HCT116 (cell line): ENCODE results near the gene TGDS.

Source experiments
- CEBPB ChIP-seq: IDR thresholded peaks from 2 replicates; pipeline ENCODE4 v1.6.1; 2012; ENCODE audit warnings: low read depth
- CTCF ChIP-seq, 3 experiments: fragments of 200-600 bp in 1 of 3; sonication (generic) in 1 of 3; IDR thresholded peaks in 2 of 3; conservative IDR thresholded peaks in 1 of 3; 2 replicates each; pipeline ENCODE4 v1.5.1; 2012 to 2017; ENCODE audit warnings: low read depth in 2 of 3, low read length in 2 of 3, antibody characterized with exemption in 1 of 3, borderline replicate concordance in 1 of 3, control low read depth in 1 of 3, mild to moderate bottlenecking in 1 of 3, mixed read lengths in 1 of 3, mixed run types in 1 of 3, moderate library complexity in 1 of 3; ENCODE audit not compliant: insufficient read depth in 1 of 3
- EGR1 ChIP-seq: IDR thresholded peaks from 2 replicates; pipeline ENCODE4 v1.6.1; 2012; ENCODE audit warnings: low read depth
- ELF1 ChIP-seq: IDR thresholded peaks from 2 replicates; pipeline ENCODE4 v1.6.1; 2012; ENCODE audit warnings: low read depth, borderline replicate concordance
- EZH2 ChIP-seq: fragments of 200-600 bp; sonication (generic); IDR thresholded peaks from 2 replicates; pipeline ENCODE4 v1.6.1; 2017; ENCODE audit warnings: antibody characterized with exemption, mixed run types
- EZH2phosphoT487 ChIP-seq: fragments of 200-600 bp; IDR thresholded peaks from 2 replicates; pipeline ENCODE4 v1.6.1; 2018; ENCODE audit warnings: antibody characterized with exemption, borderline replicate concordance
- MAX ChIP-seq: IDR thresholded peaks from 2 replicates; pipeline ENCODE4 v1.6.1; 2012
- POLR2A ChIP-seq: IDR thresholded peaks from 2 replicates; pipeline ENCODE4 v1.7.0; 2011; ENCODE audit warnings: borderline replicate concordance; ENCODE audit not compliant: insufficient read depth, insufficient read length; ENCODE audit errors: extremely low read depth
- POLR2AphosphoS5 ChIP-seq: IDR thresholded peaks from 2 replicates; pipeline ENCODE4 v1.6.1; 2011; ENCODE audit warnings: mild to moderate bottlenecking, low read depth, low read length, moderate library complexity
- SIN3A ChIP-seq: IDR thresholded peaks from 2 replicates; pipeline ENCODE4 v1.6.1; 2012; ENCODE audit warnings: low read depth
- SP1 ChIP-seq: IDR thresholded peaks from 2 replicates; pipeline ENCODE4 v1.6.1; 2012; ENCODE audit warnings: low read depth
- SRF ChIP-seq: IDR thresholded peaks from 2 replicates; pipeline ENCODE4 v1.6.1; 2012; ENCODE audit warnings: low read depth

GRCh38 chr13:94612050-94612449 lies 16.1 kb upstream of the TGDS start:
- TF ChIP-seq CTCF (IDR thresholded peaks at IDR 0.05 in 2 of 3, conservative IDR thresholded peaks at IDR 0.05 in 1 of 3; ENCODE audit: borderline replicate concordance in 1 of 3, insufficient read depth in 1 of 3, low read depth in 2 of 3, low read length in 2 of 3) (no peak), ELF1 (no peak), EZH2 (no peak), POLR2A (no peak), MAX (no peak), POLR2AphosphoS5 (no peak), SIN3A (no peak), EGR1 (no peak), CEBPB (no peak), SRF (no peak), SP1 (no peak), EZH2phosphoT487 (no peak)
